Liver (tissue), 9 donors: ENCODE results near the gene PDILT. TPM values are rescaled to one million over a fixed set of nuclear protein-coding genes. Genes with fewer than 3 reads are reported as not detected.

ENCODE experiments used
- DNase-seq: peaks from one replicate; pipeline ENCODE4 v3.0.0-alpha.2; 2017; ENCODE audit warnings: low spot score
- H3K27ac ChIP-seq, 2 donors: one replicate each; pipeline ENCODE4 v1.7.0; 2013; ENCODE audit warnings: inconsistent platforms in 2 of 2, low read length in 2 of 2, control low read depth in 1 of 2, low read depth in 1 of 2, mild to moderate bottlenecking in 1 of 2
- H3K27me3 ChIP-seq, 4 donors: one replicate each; pipeline versions ENCODE4 v1.6.1 to v1.7.0; 2013; ENCODE audit warnings: low read length in 3 of 4, inconsistent platforms in 1 of 4, mild to moderate bottlenecking in 1 of 4, moderate library complexity in 1 of 4; ENCODE audit not compliant: control insufficient read depth in 4 of 4, insufficient read depth in 4 of 4
- H3K36me3 ChIP-seq, 4 donors: one replicate each; pipeline versions ENCODE4 v1.6.1 to v1.7.0; 2013; ENCODE audit warnings: low read length in 3 of 4, mild to moderate bottlenecking in 3 of 4, low read depth in 1 of 4, moderate library complexity in 1 of 4; ENCODE audit not compliant: control insufficient read depth in 4 of 4, insufficient read depth in 3 of 4
- H3K4me1 ChIP-seq, 4 donors: one replicate each; pipeline versions ENCODE4 v1.6.1 to v1.7.0; 2013; ENCODE audit warnings: low read length in 3 of 4, mild to moderate bottlenecking in 3 of 4, moderate library complexity in 1 of 4; ENCODE audit not compliant: control insufficient read depth in 4 of 4, insufficient read depth in 4 of 4
- H3K4me3 ChIP-seq, 3 donors: one replicate each; pipeline versions ENCODE4 v1.6.1 to v1.7.0; 2013; ENCODE audit warnings: low read length in 3 of 3, control low read depth in 1 of 3, low read depth in 1 of 3, mild to moderate bottlenecking in 1 of 3
- H3K9ac ChIP-seq, 2 donors: one replicate each; pipeline ENCODE4 v1.7.0; 2013; ENCODE audit warnings: low read length in 2 of 2, mild to moderate bottlenecking in 2 of 2, moderate library complexity in 2 of 2, control low read depth in 1 of 2, low read depth in 1 of 2
- H3K9me3 ChIP-seq, 4 donors: one replicate each; pipeline versions ENCODE4 v1.6.1 to v1.7.0; 2013; ENCODE audit warnings: low read length in 3 of 4; ENCODE audit not compliant: control insufficient read depth in 4 of 4
- EGR1 ChIP-seq, 2 donors: IDR thresholded peaks; 2 replicates each; pipeline ENCODE4 v1.6.1; 2016 to 2018; ENCODE audit warnings: antibody characterized with exemption in 2 of 2, low read depth in 2 of 2
- FOXA1 ChIP-seq: IDR thresholded peaks from 2 replicates; pipeline ENCODE4 v1.6.1; 2016; ENCODE audit warnings: antibody characterized with exemption
- FOXA2 ChIP-seq: IDR thresholded peaks from 2 replicates; pipeline ENCODE4 v1.6.1; 2016; ENCODE audit warnings: antibody characterized with exemption
- GABPA ChIP-seq, 2 donors: IDR thresholded peaks in 1 of 2; conservative IDR thresholded peaks in 1 of 2; 2 replicates each; pipeline ENCODE4 v1.6.1; 2016; ENCODE audit warnings: antibody characterized with exemption in 2 of 2, mild to moderate bottlenecking in 1 of 2, moderate library complexity in 1 of 2
- HNF4A ChIP-seq, 2 donors: conservative IDR thresholded peaks; 2 replicates each; pipeline ENCODE4 v1.6.1; 2016; ENCODE audit warnings: antibody characterized with exemption in 2 of 2, mild to moderate bottlenecking in 2 of 2
- HNF4G ChIP-seq: IDR thresholded peaks from 2 replicates; pipeline ENCODE4 v1.6.1; 2016; ENCODE audit warnings: antibody characterized with exemption
- JUND ChIP-seq, 2 donors: IDR thresholded peaks; 2 replicates each; pipeline ENCODE4 v1.6.1; 2016; ENCODE audit warnings: antibody characterized with exemption in 2 of 2
- NR2F2 ChIP-seq: IDR thresholded peaks from 2 replicates; pipeline ENCODE4 v1.6.1; 2016; ENCODE audit warnings: antibody characterized with exemption
- RAD21 ChIP-seq, 2 donors: IDR thresholded peaks; 2 replicates each; pipeline ENCODE4 v1.6.1; 2016; ENCODE audit warnings: antibody characterized with exemption in 2 of 2, mild to moderate bottlenecking in 2 of 2
- RXRA ChIP-seq, 2 donors: IDR thresholded peaks; 2 replicates each; pipeline ENCODE4 v1.6.1; 2017 to 2018; ENCODE audit warnings: antibody characterized with exemption in 2 of 2, mild to moderate bottlenecking in 1 of 2
- TAF1 ChIP-seq: conservative IDR thresholded peaks from 2 replicates; pipeline ENCODE4 v1.6.1; 2016; ENCODE audit warnings: antibody characterized with exemption, mild to moderate bottlenecking
- YY1 ChIP-seq: IDR thresholded peaks from 2 replicates; pipeline ENCODE4 v1.6.1; 2016; ENCODE audit warnings: antibody characterized with exemption, mild to moderate bottlenecking
- WGBS: extraction: QIAGEN DNeasy Blood & Tissue Kit; methylation state at CpG from one replicate; pipeline ENCODE4 v1.1.7; 2013; 5-methylcytosine and 5-hydroxymethylcytosine counted together
- polyA plus RNA-seq, 2 donors: library from polyadenylated mRNA; stranded (reverse) in 1 of 2; unstranded in 1 of 2; fragments of 200-250 nt in 1 of 2; fragments of >200 nt in 1 of 2; fragmentation: Nextera tagmentation in 1 of 2; extraction: Ambion mirVana in 1 of 2; gene quantifications; one replicate each; pipeline versions ENCODE4 v1.2.1 to v1.2.3, GENCODE V29; 2013 to 2015
- total RNA-seq, 2 donors: library from RNA; depleted of rRNA; stranded (reverse); fragments of >200 nt; gene quantifications; one replicate each; pipeline ENCODE4 v1.2.3, GENCODE V29; 2014
- TF ChIP-seq, protein P1 (sequence below): IDR thresholded peaks from 2 replicates; pipeline ENCODE4 v1.6.1; 2016; ENCODE audit warnings: antibody characterized with exemption
- TF ChIP-seq, protein P2 (sequence below): IDR thresholded peaks from 2 replicates; pipeline ENCODE4 v1.6.1; 2016; ENCODE audit warnings: antibody characterized with exemption
- TF ChIP-seq, protein P3 (sequence below): IDR thresholded peaks from 2 replicates; pipeline ENCODE4 v1.6.1; 2016; ENCODE audit warnings: antibody characterized with exemption, mild to moderate bottlenecking
- donor health status: healthy.
- donor health status: healthy.
- donor health status: healthy.
- donor health status: healthy.
- donor health status: healthy.

PDILT gene
- total and polyA plus RNA-seq, 4 donors, result not detected

DNA sequence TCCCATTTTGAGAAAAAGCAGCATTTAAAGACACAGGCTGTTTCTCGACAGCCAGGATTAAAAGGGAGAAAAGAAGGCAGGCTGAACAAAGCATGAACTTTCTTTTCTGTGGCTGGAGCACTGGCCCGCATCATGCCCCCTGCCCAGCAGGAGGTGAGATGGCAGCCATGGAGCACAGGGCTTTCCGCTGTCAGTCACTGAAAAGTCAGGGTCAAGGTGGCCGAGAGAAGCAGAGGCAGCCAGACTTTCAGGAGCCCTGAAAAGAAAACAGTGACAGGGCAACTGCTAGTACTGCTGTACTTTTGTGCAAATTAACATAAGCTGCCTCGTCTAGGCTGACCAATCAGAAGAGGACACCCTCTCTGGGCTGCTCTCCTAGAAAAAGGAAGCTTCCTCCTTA lies 71.4 kb downstream of the PDILT start:
- Histone ChIP-seq H3K27ac (no peak overlapping the region), H3K4me1 (no peaks in the 10 kb centered on the region), H3K4me3 (no peak overlapping the region), H3K27me3 (no peaks in the 10 kb centered on the region), H3K9ac (no peak overlapping the region), H3K36me3 (no peaks in the 10 kb centered on the region), H3K9me3 (no peaks in the 10 kb centered on the region)
- no peak for DNase-seq
- WGBS, result 68% methylated on average over 5 of the region's 5 CpGs
- TF ChIP-seq, protein P1, sequence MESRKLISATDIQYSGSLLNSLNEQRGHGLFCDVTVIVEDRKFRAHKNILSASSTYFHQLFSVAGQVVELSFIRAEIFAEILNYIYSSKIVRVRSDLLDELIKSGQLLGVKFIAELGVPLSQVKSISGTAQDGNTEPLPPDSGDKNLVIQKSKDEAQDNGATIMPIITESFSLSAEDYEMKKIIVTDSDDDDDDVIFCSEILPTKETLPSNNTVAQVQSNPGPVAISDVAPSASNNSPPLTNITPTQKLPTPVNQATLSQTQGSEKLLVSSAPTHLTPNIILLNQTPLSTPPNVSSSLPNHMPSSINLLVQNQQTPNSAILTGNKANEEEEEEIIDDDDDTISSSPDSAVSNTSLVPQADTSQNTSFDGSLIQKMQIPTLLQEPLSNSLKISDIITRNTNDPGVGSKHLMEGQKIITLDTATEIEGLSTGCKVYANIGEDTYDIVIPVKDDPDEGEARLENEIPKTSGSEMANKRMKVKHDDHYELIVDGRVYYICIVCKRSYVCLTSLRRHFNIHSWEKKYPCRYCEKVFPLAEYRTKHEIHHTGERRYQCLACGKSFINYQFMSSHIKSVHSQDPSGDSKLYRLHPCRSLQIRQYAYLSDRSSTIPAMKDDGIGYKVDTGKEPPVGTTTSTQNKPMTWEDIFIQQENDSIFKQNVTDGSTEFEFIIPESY, result no peak
- TF ChIP-seq NR2F2 (no peak), FOXA1 (no peak), EGR1 (IDR thresholded peaks at IDR 0.05; ENCODE audit: low read depth in 2 of 2) (no peak), FOXA2 (no peak), YY1 (no peak), GABPA (IDR thresholded peaks at IDR 0.05 in 1 of 2, conservative IDR thresholded peaks at IDR 0.05 in 1 of 2) (no peak), HNF4A (conservative IDR thresholded peaks at IDR 0.05) (no peak), TAF1 (no peak), HNF4G (no peak), JUND (IDR thresholded peaks at IDR 0.05) (no peak)
- TF ChIP-seq, protein P2, sequence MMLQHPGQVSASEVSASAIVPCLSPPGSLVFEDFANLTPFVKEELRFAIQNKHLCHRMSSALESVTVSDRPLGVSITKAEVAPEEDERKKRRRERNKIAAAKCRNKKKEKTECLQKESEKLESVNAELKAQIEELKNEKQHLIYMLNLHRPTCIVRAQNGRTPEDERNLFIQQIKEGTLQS, result no peak
- TF ChIP-seq, protein P3, sequence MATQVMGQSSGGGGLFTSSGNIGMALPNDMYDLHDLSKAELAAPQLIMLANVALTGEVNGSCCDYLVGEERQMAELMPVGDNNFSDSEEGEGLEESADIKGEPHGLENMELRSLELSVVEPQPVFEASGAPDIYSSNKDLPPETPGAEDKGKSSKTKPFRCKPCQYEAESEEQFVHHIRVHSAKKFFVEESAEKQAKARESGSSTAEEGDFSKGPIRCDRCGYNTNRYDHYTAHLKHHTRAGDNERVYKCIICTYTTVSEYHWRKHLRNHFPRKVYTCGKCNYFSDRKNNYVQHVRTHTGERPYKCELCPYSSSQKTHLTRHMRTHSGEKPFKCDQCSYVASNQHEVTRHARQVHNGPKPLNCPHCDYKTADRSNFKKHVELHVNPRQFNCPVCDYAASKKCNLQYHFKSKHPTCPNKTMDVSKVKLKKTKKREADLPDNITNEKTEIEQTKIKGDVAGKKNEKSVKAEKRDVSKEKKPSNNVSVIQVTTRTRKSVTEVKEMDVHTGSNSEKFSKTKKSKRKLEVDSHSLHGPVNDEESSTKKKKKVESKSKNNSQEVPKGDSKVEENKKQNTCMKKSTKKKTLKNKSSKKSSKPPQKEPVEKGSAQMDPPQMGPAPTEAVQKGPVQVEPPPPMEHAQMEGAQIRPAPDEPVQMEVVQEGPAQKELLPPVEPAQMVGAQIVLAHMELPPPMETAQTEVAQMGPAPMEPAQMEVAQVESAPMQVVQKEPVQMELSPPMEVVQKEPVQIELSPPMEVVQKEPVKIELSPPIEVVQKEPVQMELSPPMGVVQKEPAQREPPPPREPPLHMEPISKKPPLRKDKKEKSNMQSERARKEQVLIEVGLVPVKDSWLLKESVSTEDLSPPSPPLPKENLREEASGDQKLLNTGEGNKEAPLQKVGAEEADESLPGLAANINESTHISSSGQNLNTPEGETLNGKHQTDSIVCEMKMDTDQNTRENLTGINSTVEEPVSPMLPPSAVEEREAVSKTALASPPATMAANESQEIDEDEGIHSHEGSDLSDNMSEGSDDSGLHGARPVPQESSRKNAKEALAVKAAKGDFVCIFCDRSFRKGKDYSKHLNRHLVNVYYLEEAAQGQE, result no peak

DNA sequence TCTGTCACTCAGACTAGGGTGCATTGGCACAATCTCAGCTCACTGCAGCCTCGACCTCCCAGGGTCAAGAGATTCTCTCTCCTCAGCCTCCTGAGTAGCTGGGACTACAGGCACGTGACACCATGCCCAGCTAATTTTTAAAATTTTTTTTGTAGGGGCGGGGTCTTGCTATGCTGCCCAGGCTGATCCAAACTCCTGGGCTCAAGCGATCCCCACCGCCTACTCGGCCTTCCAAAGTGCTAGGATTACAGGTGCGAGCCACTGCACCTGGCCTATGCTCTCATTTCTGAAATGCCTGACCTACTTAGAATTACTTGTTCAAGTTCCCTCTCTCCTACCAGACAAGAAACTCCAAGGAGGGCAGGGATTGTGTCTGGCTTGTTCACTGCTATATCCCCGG lies 72.1 kb downstream of the PDILT start:
- no peak for DNase-seq
- no peaks in the 10 kb centered on the region for H3K4me1 ChIP-seq
- H3K27ac ChIP-seq, result no peak overlapping the region
- 89% methylated on average over 8 of the region's 8 CpGs for WGBS
- TF ChIP-seq RAD21 (IDR thresholded peaks at IDR 0.05) (no peak), RXRA (IDR thresholded peaks at IDR 0.05) (no peak), HNF4A (conservative IDR thresholded peaks at IDR 0.05) (no peak), YY1 (no peak), EGR1 (IDR thresholded peaks at IDR 0.05; ENCODE audit: low read depth in 2 of 2) (no peak), TAF1 (no peak), FOXA2 (no peak), GABPA (IDR thresholded peaks at IDR 0.05 in 1 of 2, conservative IDR thresholded peaks at IDR 0.05 in 1 of 2) (no peak), HNF4G (no peak)
- TF ChIP-seq, protein P1, result no peak
- TF ChIP-seq, protein P3, result no peak
- no peak overlapping the region for H3K4me3 ChIP-seq
- no peak overlapping the region for H3K9ac ChIP-seq
- no peaks in the 10 kb centered on the region for H3K36me3 ChIP-seq
- H3K9me3 ChIP-seq, result no peaks in the 10 kb centered on the region
- no peaks in the 10 kb centered on the region for H3K27me3 ChIP-seq
